HPDE6-E6E7 (cell line): ENCODE measurements around the gene ATG9B.
"Not testable (repeated sequence)": the region's sequence is repeated elsewhere in the genome, so short reads cannot be mapped to it uniquely, and the experiment has no call there.

Source experiments
- DNase-seq: peaks from one replicate; pipeline ENCODE4 v3.0.0; 2011; ENCODE audit warnings: missing footprints; ENCODE audit errors: extremely low spot score

The ATG9B gene

GRCh38 chr7:151015967-151016366 lies 8.3 kb downstream of the ATG9B start:
- no peak for DNase-seq

- no peak for DNase-seq
Observed at GRCh38 chr7:151014950-151015349, 9.3 kb downstream of the ATG9B start.

GRCh38 chr7:151013733-151014497 lies 10.4 kb downstream of the ATG9B start:
- no peak for DNase-seq

- DNase-seq: no peak
Observed at GRCh38 chr7:151013356-151013732, 10.9 kb downstream of the ATG9B start.

DNA sequence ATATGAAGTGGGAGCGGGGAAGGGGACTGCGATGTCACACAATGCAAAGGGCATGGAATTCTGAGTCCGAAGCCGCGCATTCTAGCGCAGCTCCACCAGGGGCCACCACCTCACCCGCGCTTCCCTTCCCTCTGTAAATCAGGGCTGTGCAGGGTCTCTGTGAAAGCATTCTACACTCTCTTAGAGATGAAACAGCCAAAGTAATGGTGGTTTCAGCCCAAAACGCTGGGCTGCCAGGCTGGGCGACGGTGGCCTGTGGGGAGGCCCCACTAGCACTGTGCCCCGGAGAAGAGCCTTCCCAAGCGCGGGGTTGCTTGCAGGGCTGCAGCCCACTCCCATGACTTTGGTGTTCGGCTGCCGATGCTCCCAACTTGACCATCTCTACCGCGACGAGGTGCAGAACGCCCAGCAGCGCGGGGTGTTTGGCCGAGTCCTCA lies 11.4 kb downstream of the ATG9B start:
- DNase-seq: no peak

GRCh38 chr7:151012031-151012692 lies 12.1 kb downstream of the ATG9B start:
- DNase-seq: no peak

DNA sequence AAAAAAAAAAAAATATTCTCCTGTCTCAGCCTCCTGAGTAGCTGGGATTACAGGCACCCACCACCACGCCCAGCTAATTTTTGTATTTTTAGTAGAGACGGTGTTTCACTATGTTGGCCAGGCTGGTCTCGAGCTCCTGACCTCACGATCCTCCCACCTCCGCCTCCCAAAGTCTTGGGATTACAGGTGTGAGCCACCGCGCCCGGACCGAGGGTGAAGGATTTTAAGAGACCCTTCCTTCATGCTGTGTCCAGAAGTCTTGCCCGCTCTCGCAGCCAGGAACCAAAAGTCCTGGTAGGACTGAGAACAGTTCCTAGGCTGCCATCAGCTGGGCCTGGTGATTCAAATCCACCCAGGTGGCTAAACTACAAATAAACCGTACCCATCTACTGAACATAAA lies 12.7 kb downstream of the ATG9B start:
- DNase-seq: not testable (repeated sequence)

DNA sequence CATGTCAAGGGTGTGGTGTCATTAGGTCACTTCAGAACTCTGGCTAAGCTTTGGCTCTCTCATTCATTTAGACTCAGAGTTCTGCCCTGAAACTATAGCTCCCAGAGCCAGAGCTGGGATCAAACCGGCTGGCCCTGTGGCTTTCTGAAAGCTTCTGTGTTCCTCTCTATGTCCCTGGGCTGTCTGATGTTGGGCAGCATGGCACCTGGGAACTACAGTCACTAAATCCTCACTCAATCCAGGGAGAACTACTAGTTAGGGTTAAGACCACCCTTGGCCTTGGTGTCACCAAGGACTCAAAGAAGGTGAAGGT lies 13.2 kb downstream of the ATG9B start:
- no peak for DNase-seq

GRCh38 chr7:151010307-151011096 lies 13.8 kb downstream of the ATG9B start:
- no peak for DNase-seq

GRCh38 chr7:151010037-151010306 lies 14.3 kb downstream of the ATG9B start:
- DNase-seq: no peak

GRCh38 chr7:151009327-151010036 lies 14.8 kb downstream of the ATG9B start:
- no peak for DNase-seq

GRCh38 chr7:151008511-151009323 lies 15.6 kb downstream of the ATG9B start:
- DNase-seq: no peak

GRCh38 chr7:151008143-151008510 lies 16.2 kb downstream of the ATG9B start:
- no peak for DNase-seq

- DNase-seq: no peak
Observed at GRCh38 chr7:151007469-151007898, 16.8 kb downstream of the ATG9B start.

- no peak for DNase-seq
Observed at GRCh38 chr7:151006590-151007300, 17.5 kb downstream of the ATG9B start.

DNA sequence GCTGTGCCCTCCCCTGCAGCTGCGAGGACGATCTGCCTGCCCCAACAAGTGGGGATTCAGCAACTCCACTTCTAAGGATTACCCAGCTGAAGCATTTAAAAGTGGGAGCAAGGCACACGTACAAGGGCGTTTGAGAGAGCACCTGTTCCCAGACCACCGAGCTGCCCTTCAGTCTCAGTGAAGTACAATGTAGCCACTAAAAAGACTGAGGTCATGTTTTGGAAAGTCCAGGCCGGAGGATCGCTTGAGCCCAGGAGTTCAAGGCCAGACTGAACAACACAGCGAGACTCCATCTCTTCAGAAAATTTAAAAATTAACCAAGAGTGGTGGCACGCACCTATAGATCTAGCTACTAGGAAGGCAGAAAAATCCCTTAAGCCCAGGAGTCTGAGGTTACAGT lies 18.7 kb downstream of the ATG9B start:
- DNase-seq: no peak

GRCh38 chr7:151003572-151003971 lies 20.7 kb downstream of the ATG9B start:
- no peak for DNase-seq

DNA sequence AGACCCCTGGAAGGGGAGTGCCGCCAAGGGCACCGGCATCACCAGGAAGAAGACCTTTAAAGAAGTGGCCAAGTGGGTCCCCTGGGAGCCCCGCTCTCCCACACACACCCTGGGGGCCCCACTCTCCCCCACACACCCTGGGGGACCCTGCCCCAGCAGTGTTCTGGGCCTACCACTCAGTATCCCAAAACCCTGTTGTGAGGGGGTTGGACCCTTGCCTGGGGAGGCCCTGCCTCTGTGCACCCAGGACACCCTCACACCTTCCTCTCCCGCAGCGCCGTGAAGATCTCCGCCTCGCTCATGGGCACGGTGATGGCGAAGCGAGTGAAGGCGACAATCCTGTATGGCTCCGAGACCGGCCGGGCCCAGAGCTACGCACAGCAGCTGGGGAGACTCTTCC lies 22.7 kb downstream of the ATG9B start:
- DNase-seq: no peak

DNA sequence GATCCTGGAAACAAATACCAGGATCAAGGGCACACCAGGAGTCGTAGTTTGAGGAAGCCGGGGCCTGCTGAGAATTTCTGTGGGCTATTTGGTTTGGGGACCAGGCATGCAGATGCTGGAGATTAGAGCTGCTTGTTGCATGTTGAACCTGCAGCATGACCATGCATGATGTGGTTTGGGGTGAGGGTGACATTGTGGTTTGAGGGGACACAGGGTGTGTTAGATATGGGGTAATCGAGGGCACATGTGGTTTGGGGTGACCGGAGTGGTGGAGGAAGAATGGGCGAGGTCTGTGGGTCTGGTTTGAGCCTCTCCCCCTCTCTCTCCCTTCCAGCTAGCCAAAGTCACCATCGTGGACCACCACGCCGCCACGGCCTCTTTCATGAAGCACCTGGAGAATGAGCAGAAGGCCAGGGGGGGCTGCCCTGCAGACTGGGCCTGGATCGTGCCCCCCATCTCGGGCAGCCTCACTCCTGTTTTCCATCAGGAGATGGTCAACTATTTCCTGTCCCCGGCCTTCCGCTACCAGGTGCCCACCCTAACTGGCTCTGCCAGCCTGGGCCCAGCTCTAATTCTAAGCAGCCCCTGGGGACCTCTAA lies 23.3 kb downstream of the ATG9B start:
- no peak for DNase-seq

GRCh38 chr7:150999497-151000230 lies 24.6 kb downstream of the ATG9B start:
- no peak for DNase-seq
